Activated effector memory CD4-positive, alpha-beta T cell treated with Interleukin-2 at 50 U/mL for 16 hours (primary cell): ENCODE data around the gene DNAH6.

ENCODE experiments used
- DNase-seq: peaks from one replicate; pipeline ENCODE4 v3.0.0-alpha.2; 2020

DNAH6 gene

GRCh38 chr2:84631985-84632384, 115.7 kb downstream of the DNAH6 start:
- DNase-seq: no peak

- no peak for DNase-seq
Observed at GRCh38 chr2:84636080-84636971, 120.0 kb downstream of the DNAH6 start.

- DNase-seq: no peak
Observed at GRCh38 chr2:84639751-84640150, 123.5 kb downstream of the DNAH6 start.

- DNase-seq: no peak
Observed at GRCh38 chr2:84640411-84640810, 124.1 kb downstream of the DNAH6 start.

GRCh38 chr2:84641021-84641420, 124.7 kb downstream of the DNAH6 start:
- no peak for DNase-seq

- DNase-seq: no peak
Observed at GRCh38 chr2:84643991-84644390, 127.7 kb downstream of the DNAH6 start.

- no peak for DNase-seq
Observed at GRCh38 chr2:84646514-84646913, 130.2 kb downstream of the DNAH6 start.

- no peak for DNase-seq
Observed at GRCh38 chr2:84647267-84647666, 131.0 kb downstream of the DNAH6 start.

- no peak for DNase-seq
Observed at GRCh38 chr2:84649058-84649457, 132.8 kb downstream of the DNAH6 start.

- no peak for DNase-seq
Observed at GRCh38 chr2:84649487-84650142, 133.3 kb downstream of the DNAH6 start.

- DNase-seq: no peak
Observed at GRCh38 chr2:84652431-84652830, 136.1 kb downstream of the DNAH6 start.

GRCh38 chr2:84653302-84653701, 137.0 kb downstream of the DNAH6 start:
- no peak for DNase-seq

GRCh38 chr2:84654414-84654813, 138.1 kb downstream of the DNAH6 start:
- no peak for DNase-seq

- no peak for DNase-seq
Observed at GRCh38 chr2:84669122-84669521, 152.8 kb downstream of the DNAH6 start.

- DNase-seq: no peak
Observed at GRCh38 chr2:84674099-84674498, 157.8 kb downstream of the DNAH6 start.

GRCh38 chr2:84674586-84674985, 158.3 kb downstream of the DNAH6 start:
- no peak for DNase-seq

GRCh38 chr2:84676295-84676694, 160.0 kb downstream of the DNAH6 start:
- no peak for DNase-seq

GRCh38 chr2:84678214-84678613, 161.9 kb downstream of the DNAH6 start:
- DNase-seq: no peak

GRCh38 chr2:84686783-84687476, 170.6 kb downstream of the DNAH6 start:
- DNase-seq: no peak

- DNase-seq: no peak
Observed at GRCh38 chr2:84687498-84688149, 171.3 kb downstream of the DNAH6 start.

- DNase-seq: no peak
Observed at GRCh38 chr2:84690225-84690624, 173.9 kb downstream of the DNAH6 start.

- no peak for DNase-seq
Observed at GRCh38 chr2:84694088-84694622, 177.9 kb downstream of the DNAH6 start.

GRCh38 chr2:84697895-84698294, 181.6 kb downstream of the DNAH6 start:
- no peak for DNase-seq
